Chondrocyte (in vitro differentiated cells): ENCODE results near the gene RBM23. TPM values are rescaled to one million over a fixed set of nuclear protein-coding genes. Genes with fewer than 3 reads are reported as not detected.

Experiments
- total RNA-seq: library from RNA; stranded (reverse); gene quantifications from 3 replicates; pipeline ENCODE4 v1.2.1, GENCODE V29; 2021

The RBM23 gene
- total RNA-seq, 1 donor from 2014 or later: 53.1 TPM

Other genes starting within 250 kb of the RBM23 start
- gene OXA1L, start 152.5 kb downstream of the RBM23 start, total RNA-seq: 75.7 to 78.1 TPM (median 77.2 TPM) in 3 replicates
- gene SLC7A7, start 103.7 kb downstream of the RBM23 start, total RNA-seq: 0.46 to 1.5 TPM (median 1.5 TPM) in 3 replicates
- gene MRPL52, start 89.3 kb downstream of the RBM23 start, total RNA-seq: 71.5 to 93.2 TPM (median 74.7 TPM) in 3 replicates
- gene MMP14, start 82.6 kb downstream of the RBM23 start, total RNA-seq: 486 to 1,030 TPM (median 987 TPM) in 3 replicates
- 124 to 168 TPM (median 167 TPM) in 3 replicates for gene LRP10, start 47.4 kb downstream of the RBM23 start, total RNA-seq
- gene REM2, start 35.9 kb downstream of the RBM23 start, total RNA-seq: 0.10 TPM in 1 of 3 replicates, not detected in the others
- 42.0 to 59.5 TPM (median 50.4 TPM) in 3 replicates for gene PRMT5, start 10.2 kb upstream of the RBM23 start, total RNA-seq
- 27.6 to 35.2 TPM (median 29.3 TPM) in 3 replicates for gene HAUS4, start 37.9 kb upstream of the RBM23 start, total RNA-seq
- 56.5 to 124 TPM (median 124 TPM) in 3 replicates for gene AJUBA, start 63.4 kb upstream of the RBM23 start, total RNA-seq
- 6.0 to 7.6 TPM (median 6.0 TPM) in 3 replicates for gene C14orf93, start 91.0 kb upstream of the RBM23 start, total RNA-seq
- gene PSMB5, start 115.8 kb upstream of the RBM23 start, total RNA-seq: 151 to 207 TPM (median 172 TPM) in 3 replicates
- gene PSMB11, start 123.1 kb upstream of the RBM23 start, total RNA-seq: not detected in 3 replicates
- gene CDH24, start 138.4 kb upstream of the RBM23 start, total RNA-seq: 9.3 to 10.6 TPM (median 10.2 TPM) in 3 replicates
- 129 to 169 TPM (median 137 TPM) in 3 replicates for gene ACIN1, start 176.0 kb upstream of the RBM23 start, total RNA-seq
- 51.0 to 56.8 TPM (median 52.5 TPM) in 3 replicates for gene C14orf119, start 176.4 kb upstream of the RBM23 start, total RNA-seq
- not detected in 3 replicates for gene CIROP, start 185.8 kb upstream of the RBM23 start, total RNA-seq
- not detected in 3 replicates for gene CEBPE, start 200.1 kb upstream of the RBM23 start, total RNA-seq